ENCODE measurements around the gene HEXD. TPM values are rescaled to one million over a fixed set of nuclear protein-coding genes. Genes with fewer than 3 reads are reported as not detected.
"Not testable (repeated sequence)": the region's sequence is repeated elsewhere in the genome, so short reads cannot be mapped to it uniquely, and the experiment has no call there.

HEXD gene
- total RNA-seq, 1 experiment from 2014 or later, result 14.2 TPM

DNA sequence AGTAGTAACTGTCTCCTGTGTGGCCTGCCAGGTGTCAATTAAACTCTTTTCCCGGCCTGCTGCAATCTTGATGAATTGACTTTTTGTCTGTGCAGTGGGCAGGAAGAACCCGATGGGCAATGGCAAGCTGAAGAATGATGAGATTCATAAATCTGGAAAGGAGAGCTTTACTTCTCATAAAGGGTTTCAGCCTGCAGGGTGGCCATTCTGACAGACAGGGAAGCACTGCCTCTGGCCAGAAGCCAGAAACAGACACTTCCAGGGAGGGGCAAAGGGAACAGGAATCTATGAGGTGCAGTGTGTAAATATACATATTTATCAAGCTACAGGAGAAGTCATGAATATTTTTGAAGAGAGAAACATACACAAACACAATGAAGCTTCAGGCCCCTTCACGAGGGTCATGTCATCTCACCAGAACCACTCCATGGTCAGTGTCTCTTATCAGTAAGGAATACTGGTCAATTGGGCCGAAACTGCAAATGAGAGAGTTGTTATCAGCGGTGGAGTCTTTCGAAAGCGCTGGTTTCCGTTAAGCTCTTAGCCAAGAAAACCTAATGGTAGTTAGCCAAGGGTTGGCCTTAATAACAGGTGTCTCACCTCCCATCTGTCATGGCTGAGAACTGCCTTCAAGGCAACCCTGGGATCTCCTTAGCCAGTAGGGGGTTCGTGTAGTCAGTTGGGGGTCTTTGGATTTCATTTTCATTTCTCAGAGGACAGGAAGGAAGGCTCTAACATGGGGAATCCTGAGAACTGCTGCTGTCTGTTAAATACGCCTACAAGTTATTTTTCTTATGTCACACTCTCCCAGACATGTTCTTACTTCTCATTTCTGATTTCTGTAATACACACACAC lies 39.2 kb downstream of the HEXD start:
- peak overlapping the region; percentile 87 for H3K4me3 ChIP-seq
- peaks cover 2% of the 10 kb centered on the region for H3K9me3 ChIP-seq (replicated peaks)
- H3K27me3 ChIP-seq, result no peaks in the 10 kb centered on the region
- peak overlapping the region; percentile 99 for H3K27ac ChIP-seq
- DNase-seq, result no peak
- H3K36me3 ChIP-seq, result peaks cover 10% of the 10 kb centered on the region
- peaks cover 5% of the 10 kb centered on the region for H3K4me1 ChIP-seq

DNA sequence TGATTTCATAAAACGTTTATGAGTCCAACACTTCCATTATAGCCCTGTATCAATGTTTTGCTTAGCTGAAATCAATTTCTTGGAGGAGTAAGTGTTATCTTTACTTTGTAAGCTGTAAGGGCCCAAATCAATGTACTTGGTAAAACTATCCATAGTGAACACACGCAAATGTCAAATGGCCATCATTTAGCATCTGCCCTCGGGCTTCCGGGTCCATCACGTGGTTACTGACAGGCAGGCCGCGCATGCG lies 39.7 kb downstream of the HEXD start:
- H3K27ac ChIP-seq, result peak overlapping the region; percentile 99
- H3K36me3 ChIP-seq, result peaks cover 10% of the 10 kb centered on the region
- peaks cover 5% of the 10 kb centered on the region for H3K4me1 ChIP-seq
- peak overlapping the region; percentile 87 for H3K4me3 ChIP-seq
- DNase-seq, result no peak
- no peaks in the 10 kb centered on the region for H3K9me3 ChIP-seq (replicated peaks)
- H3K27me3 ChIP-seq, result no peaks in the 10 kb centered on the region

DNA sequence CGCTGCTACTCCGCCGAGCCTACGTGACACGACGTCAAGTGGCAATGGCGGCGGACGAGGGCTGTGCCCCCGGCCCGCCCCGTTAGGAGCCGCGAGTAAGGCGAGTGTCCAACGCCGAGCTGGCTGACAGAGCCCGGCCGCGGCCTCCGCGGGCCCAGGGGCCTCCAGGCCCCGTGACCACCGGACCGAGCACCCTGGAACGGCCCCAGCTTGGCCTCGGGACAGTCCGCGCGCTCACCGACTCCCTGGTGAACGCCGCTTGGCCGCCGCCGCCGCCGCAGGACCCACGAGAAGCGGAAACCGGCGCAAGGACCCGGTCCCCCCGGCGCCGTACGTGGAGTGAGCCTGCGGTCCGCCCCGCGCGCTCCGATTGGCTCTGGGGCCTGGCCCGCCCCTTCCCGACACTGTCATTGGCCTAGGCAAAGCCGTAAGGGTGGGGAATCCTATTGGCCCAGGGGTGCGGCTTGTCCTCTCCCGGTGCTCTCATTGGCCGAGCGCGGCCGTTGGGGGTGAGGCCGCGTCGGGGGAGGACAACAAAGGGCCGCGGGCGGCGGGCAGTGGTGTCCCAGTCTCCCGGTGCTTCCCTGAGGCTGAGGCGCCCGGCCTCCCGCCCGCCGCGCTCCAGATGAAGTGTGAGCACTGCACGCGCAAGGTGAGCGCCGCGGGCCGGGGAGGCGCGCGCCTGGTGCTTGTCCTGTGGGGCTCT lies 40.2 kb downstream of the HEXD start, which contains the start of gene NARF:
Gene NARF (plus strand): TSS at position 563 of the 706 bp plus-strand sequence. CDS start 63 bp downstream, at position 626.
- H3K36me3 ChIP-seq, result peaks cover 10% of the 10 kb centered on the region
- peaks cover 5% of the 10 kb centered on the region for H3K4me1 ChIP-seq
- peak; percentile 100 for DNase-seq
- H3K4me3 ChIP-seq, result peak within 1 kb of the TSS; percentile 87
- no peaks in the 10 kb centered on the region for H3K9me3 ChIP-seq (replicated peaks)
- no peaks in the 10 kb centered on the region for H3K27me3 ChIP-seq
- peak within 1 kb of the TSS; percentile 99 for H3K27ac ChIP-seq

DNA sequence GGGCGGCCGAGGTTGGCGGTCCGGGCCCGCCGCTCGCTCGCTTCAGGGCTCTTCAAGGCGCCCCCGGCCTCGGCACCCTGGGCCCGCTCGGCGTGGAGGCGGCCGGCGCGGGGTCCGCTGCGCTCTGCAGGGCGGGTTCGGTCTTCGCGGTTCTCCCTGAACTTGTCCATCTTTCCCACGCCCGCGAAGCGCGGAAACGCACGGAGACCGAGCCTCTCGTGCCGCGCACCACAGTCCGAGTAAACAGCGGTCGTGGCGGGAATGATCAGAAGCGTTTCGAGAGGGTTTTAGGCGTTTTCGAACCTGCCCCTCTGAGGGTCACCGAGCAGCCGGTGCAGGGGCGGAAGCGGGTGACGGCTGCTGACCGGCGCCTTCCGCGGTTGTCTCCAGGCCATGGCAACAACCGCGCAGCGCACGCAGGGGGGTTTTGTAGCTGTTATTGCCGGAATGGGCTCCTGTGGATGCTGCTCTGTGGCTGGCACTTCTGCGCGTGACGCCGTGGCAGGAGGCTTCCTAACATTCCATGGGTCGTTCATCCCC lies 40.8 kb downstream of the HEXD start:
- H3K36me3 ChIP-seq, result peaks cover 12% of the 10 kb centered on the region
- peak overlapping the region; percentile 99; the same call in 1 of the 2 replicates for H3K27ac ChIP-seq
- peak in 1 of 2 experiments; percentile 56 for DNase-seq

DNA sequence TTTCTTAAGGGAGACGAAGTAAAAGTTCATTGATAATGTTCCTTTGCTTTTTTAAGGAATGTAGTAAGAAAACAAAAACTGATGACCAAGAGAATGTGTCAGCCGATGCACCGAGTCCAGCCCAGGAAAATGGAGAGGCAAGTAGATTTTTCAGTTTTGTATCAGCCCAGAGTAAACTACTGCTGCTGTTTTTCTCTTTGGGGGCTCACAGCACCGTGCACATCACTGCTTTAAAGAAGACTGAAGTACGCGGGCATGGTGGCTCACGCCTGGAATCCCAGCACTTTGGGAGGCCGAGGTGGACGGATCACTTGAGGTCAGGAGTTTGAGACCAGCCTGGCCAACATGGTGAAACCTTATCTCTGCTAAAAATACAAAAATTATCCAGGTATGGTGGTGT lies 41.8 kb downstream of the HEXD start:
- H3K4me1 ChIP-seq; H3K27ac ChIP-seq; H3K4me3 ChIP-seq; H3K9me3 ChIP-seq (replicated peaks); DNase-seq; H3K27me3 ChIP-seq: not testable (repeated sequence)
- H3K36me3 ChIP-seq, result peaks cover 21% of the 10 kb centered on the region

More for the DNA sequence above, 40.8 kb downstream of the HEXD start:
- H3K27me3 ChIP-seq, result no peaks in the 10 kb centered on the region
- no peaks in the 10 kb centered on the region for H3K9me3 ChIP-seq (replicated peaks)
- H3K4me3 ChIP-seq, result peak overlapping the region; percentile 87
- H3K4me1 ChIP-seq, result peaks cover 5% of the 10 kb centered on the region

DNA sequence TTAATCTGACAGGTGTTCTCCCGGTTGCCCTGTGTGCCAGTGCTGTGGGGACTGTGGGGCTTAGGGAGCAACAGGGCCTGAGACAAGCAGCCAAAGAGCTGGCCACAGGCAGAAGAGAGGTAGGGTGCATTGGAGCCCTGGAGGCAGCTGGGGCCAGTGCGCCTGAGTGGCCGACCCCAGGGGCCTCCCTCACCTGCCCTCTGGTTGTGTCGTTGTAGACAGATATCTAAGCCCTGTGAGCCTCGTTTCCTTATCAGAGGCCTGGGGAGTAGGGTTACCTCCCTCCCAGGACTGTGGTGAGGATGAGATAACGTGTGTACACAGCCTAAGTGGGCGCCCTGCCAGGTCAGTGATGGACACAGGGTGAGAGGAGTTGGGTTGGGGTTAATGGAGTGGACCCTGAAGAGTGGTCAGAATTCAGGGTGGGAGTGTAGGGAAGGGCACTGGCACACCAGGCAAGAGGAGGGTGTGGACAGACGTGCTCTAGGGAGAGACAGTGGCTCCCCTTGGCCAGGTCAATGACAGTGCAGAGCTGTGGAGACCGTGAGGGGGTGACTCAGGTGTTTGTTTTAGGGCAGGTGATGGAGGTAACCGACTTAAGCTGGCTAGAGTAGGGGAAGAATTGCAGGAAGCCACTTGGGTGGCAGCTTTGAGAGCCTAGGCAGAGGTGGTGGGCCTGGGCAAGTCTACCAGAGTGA lies 43.8 kb downstream of the HEXD start:
- DNase-seq, result no peak
- no peaks in the 10 kb centered on the region for H3K9me3 ChIP-seq (replicated peaks)
- H3K36me3 ChIP-seq, result peaks cover 28% of the 10 kb centered on the region
- peaks cover 5% of the 10 kb centered on the region for H3K4me1 ChIP-seq
- no peaks in the 10 kb centered on the region for H3K27me3 ChIP-seq
- no peak overlapping the region for H3K4me3 ChIP-seq
- H3K27ac ChIP-seq, result no peak overlapping the region

DNA sequence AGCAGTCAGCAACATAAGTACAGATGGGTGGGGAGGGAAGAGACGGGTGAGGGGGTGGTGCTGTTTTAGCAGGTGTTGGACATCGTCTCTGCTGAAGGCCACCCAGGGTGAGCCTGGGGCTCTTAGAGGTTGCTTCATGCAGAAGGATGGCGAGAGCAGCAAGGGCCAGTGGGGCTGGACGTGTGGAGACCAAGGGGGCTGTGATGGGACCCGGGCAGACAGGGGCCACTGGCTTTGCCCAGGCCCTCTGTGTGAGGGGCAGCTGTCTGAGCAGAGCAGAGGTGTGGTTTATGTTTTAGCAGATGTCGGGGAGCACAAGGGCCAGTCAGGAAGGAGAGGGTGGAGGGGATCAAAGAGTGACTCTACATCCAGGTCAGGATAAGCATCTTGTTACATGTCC lies 45.2 kb downstream of the HEXD start:
- H3K4me3 ChIP-seq, result no peak overlapping the region
- DNase-seq, result no peak
- H3K4me1 ChIP-seq, result no peaks in the 10 kb centered on the region
- no peak overlapping the region for H3K27ac ChIP-seq
- no peaks in the 10 kb centered on the region for H3K27me3 ChIP-seq
- H3K36me3 ChIP-seq, result peaks cover 36% of the 10 kb centered on the region
- no peaks in the 10 kb centered on the region for H3K9me3 ChIP-seq (replicated peaks)

DNA sequence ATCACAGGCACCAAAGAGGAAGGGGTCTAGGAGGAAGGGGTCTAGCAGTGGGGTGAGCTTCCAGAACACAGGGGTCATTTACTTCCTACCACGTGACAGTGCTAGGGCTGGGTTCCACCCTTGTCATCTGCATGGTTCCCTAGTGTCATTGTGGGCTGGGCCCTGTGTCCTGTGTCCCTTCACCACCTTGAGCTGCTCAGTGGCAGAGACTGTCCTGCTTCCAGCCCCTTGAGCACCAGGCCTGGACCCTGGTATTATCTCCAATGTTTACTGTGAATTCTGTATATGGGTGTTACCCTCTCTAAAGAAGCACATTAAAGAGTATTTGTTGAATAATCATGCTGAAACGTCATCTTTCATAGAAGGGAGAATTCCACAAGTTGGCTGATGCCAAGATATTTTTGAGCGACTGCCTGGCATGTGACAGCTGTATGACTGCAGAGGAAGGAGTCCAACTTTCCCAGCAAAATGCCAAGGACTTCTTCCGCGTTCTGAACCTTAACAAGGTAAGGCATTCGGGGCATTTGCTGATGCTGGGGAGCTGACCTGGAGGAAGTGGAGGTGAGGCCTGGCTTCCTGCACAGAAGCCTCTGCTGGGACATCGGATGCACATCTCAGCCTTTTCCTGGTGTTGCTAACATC lies 45.9 kb downstream of the HEXD start:
- no peak overlapping the region for H3K27ac ChIP-seq
- no peak overlapping the region for H3K4me3 ChIP-seq
- H3K36me3 ChIP-seq, result peaks cover 42% of the 10 kb centered on the region
- H3K4me1 ChIP-seq, result no peaks in the 10 kb centered on the region
- no peaks in the 10 kb centered on the region for H3K27me3 ChIP-seq
- DNase-seq, result no peak
- H3K9me3 ChIP-seq (replicated peaks), result no peaks in the 10 kb centered on the region

DNA sequence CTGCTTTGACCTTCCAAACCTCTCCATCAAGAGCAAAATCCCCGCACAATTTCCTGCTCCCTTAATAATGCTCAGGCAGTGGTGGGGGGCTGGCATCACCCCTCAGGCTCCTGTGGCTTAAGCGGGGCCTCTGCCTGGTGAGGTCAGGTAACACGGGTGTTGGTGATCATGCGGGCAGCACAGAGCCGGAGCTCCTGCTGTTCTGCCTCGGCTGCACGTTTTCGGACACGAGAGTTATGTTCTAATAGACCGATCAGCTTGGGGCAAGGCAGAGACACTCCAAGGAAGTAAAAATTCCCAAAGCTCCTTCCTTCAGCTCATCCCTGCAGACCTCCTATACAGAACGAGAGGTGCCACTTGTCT lies 46.4 kb downstream of the HEXD start:
- DNase-seq, result no peak
- peaks cover 47% of the 10 kb centered on the region for H3K36me3 ChIP-seq

DNA sequence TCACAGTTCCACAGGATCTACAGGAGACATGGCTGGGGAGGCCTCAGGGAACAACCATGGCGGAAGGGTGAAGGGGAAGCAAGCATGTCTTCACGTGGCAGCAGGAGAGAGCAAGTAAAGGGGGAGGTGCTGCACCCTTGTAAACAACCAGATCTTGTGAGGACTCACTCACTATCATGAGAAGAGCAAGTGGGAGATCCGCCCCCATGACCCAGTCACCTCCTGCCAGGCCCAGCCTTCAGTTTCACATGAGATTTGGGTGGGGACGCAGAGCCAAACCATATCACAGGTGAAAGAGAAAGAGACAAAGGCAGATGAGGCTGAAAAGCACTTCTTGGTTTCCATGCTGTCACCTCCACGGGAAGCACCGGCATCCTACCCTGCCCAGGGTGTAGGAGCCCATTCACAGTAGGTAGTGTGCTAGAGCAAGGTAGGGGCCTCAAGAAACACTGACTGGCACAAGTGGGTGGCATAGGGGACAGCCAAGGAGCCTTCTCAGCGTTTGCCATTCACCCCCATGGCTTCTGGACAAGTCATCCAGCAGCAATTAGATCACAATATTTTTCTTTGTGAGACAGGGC lies 47.0 kb downstream of the HEXD start:
- Histone ChIP-seq H3K27ac (no peak overlapping the region), H3K4me1 (no peaks in the 10 kb centered on the region), H3K9me3 (replicated peaks) (no peaks in the 10 kb centered on the region), H3K36me3 (peaks cover 53% of the 10 kb centered on the region), H3K27me3 (no peaks in the 10 kb centered on the region), H3K4me3 (no peak overlapping the region)
- no peak for DNase-seq

More for the DNA sequence above, 46.4 kb downstream of the HEXD start:
- Histone ChIP-seq H3K27me3 (no peaks in the 10 kb centered on the region), H3K9me3 (replicated peaks) (no peaks in the 10 kb centered on the region), H3K27ac (no peak overlapping the region), H3K4me1 (no peaks in the 10 kb centered on the region), H3K4me3 (no peak overlapping the region)

DNA sequence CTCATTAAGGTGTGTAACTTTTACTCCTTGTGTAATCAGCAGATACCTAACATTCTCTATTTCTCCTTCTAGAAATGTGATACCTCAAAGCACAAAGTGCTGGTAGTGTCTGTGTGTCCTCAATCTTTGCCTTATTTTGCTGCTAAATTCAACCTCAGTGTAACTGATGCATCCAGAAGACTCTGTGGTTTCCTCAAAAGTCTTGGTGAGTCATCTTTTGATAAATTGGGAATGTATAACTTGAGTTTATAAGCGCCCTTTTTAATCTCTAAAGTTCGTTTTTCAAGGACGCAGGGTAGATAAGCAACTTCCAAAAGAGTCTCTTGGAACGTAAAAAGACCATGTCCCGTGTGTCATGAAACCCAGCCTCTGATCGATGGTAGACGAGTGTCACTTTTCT lies 50.5 kb downstream of the HEXD start:
- no peak for DNase-seq
- Histone ChIP-seq H3K27me3 (no peaks in the 10 kb centered on the region), H3K36me3 (peaks cover 66% of the 10 kb centered on the region), H3K4me3 (no peak overlapping the region), H3K27ac (no peak overlapping the region), H3K4me1 (no peaks in the 10 kb centered on the region), H3K9me3 (replicated peaks) (no peaks in the 10 kb centered on the region)

DNA sequence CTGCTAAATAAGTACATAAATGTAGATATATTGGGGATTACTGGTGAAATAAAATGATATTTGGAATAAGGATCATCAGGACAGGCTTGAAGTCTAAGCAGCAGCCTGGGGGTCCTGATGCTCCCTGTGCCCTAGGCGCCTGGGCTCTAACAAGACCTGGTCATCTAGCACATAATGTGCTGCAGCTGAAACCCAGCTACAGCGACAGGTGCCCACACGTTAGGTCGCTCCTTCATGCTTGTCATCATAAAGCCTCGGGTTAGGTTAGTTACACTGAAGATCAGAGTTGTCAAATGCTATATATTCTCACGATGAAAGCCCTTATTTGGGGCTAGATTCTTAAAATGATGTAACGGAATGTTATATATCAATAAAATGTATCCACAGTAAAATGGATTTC lies 51.9 kb downstream of the HEXD start:
- Histone ChIP-seq H3K36me3 (peaks cover 70% of the 10 kb centered on the region), H3K27me3 (no peaks in the 10 kb centered on the region), H3K27ac (no peak overlapping the region), H3K4me1 (no peaks in the 10 kb centered on the region), H3K9me3 (replicated peaks) (no peaks in the 10 kb centered on the region), H3K4me3 (no peak overlapping the region)
- DNase-seq, result no peak

DNA sequence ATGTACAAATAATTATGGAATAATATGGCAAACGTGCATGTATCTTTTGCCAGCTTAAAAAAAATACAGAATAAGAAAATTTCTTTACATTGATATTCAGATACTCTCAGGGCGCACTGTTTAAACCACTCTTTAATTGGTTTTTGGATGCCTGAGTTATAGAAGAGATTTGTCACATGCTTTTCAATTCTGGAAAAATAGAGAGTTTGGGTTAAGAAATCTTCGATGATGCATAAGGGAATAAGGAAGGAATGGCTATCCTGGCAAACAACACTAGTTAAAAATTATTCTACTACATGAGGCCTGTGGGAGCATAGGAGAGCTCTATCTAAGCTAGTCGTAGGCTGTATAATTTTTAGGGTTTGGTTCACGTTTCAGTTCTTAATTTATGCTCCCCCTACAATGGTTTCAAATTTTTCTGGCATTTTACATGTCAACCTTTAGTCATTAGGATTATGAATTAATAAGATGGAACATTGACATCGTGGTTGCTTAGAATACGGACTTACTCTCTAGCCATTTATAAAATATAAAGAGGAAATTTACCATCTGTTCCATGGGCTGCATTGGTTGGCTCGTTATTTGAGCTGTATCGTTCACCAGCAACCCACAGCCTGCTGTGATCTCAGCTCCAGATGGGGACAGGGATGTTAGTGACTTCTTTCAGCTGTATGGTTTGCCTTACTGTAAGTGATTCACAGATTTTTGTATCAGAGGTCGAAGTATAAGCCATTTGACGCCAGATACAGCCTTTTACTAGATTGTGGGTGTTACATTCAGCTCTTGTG lies 56.3 kb downstream of the HEXD start:
- H3K27ac ChIP-seq, result no peak overlapping the region
- H3K4me1 ChIP-seq, result no peaks in the 10 kb centered on the region
- no peaks in the 10 kb centered on the region for H3K27me3 ChIP-seq
- DNase-seq, result no peak
- no peak overlapping the region for H3K4me3 ChIP-seq
- H3K36me3 ChIP-seq, result peaks cover 73% of the 10 kb centered on the region
- H3K9me3 ChIP-seq (replicated peaks), result no peaks in the 10 kb centered on the region

DNA sequence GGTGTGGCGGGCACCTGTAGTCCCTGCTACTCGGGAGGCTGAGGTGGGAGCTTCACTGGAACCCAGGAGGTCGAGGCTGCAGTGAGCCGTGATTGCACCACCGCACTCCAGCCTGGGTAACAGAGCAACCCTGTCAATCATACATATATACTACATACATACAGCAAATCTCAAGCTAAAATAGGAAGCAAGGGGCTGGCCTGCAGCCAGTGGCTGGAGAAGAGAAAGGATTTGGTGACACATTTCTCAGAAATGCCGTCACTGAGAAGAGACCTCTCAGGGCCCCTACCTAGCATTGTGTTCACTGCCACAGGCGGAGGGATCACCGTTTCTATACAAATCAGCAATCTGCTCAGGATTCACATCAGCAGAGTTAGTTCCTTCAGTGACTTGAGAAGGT lies 57.3 kb downstream of the HEXD start:
- Histone ChIP-seq H3K27ac (no peak overlapping the region), H3K4me3 (no peak overlapping the region), H3K27me3 (no peaks in the 10 kb centered on the region), H3K4me1 (no peaks in the 10 kb centered on the region), H3K9me3 (replicated peaks) (no peaks in the 10 kb centered on the region), H3K36me3 (peaks cover 73% of the 10 kb centered on the region)
- no peak for DNase-seq

All from SJCRH30 (cell line).